Measurements from ENCODE around the gene CDK5R2.

Gene CDK5R2

DNA sequence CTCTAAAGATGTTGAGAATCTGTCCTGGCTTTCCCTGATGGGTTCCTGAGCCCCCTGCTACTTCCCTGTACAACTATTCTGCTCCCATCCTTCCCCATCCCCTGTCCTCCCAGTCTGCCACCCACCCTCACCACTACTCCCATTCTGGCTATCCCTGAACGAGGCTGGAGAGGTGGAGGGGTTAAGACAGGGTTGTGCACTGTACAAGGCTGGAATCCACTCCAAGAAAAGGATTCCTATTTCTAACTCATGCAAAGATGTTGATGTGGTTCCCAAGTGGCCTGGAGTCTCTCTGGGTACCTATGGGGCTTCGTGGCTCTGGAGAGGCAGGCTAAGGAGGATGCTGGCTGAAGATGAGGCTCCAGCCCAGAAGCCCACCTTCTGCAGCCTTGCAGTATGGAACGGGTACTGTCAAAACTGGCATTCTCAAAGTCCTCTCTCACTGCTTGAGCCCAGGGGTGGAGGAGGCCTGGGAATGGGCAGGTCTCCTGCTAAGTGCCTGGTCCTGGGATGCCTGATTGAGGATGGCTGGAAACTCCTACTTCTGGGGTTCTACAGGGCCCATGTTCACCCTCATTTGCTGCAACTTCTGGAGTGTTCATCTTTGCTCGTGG, 26.8 kb downstream of the CDK5R2 start:
- DNase-seq (ENCODE audit: low read depth in 2 of 2, low spot score in 1 of 2): no peak

- DNase-seq (ENCODE audit: low read depth in 2 of 2, low spot score in 1 of 2): no peak
Observed at GRCh38 chr2:218988164-218988563, 28.7 kb downstream of the CDK5R2 start.

DNA sequence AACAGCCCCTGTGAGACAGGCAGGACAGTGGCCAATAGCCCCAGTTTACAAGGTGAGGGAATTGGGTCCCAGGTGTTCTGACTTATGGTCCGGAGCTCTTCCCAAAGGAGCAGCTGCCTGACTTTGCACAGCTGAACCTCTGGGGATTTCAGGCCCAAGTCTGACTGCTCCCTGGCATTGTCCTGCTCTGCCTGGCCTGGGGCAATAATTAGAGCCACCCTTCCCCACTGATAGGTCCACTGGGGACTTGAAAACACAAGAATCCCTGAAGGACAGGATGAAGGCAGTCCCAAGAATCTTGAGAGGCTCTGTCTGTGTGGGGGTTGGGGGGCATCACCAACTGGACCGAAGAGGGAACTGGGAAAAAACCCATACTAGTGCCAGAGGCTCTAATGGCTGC, 29.2 kb downstream of the CDK5R2 start:
- DNase-seq (ENCODE audit: low read depth in 2 of 2, low spot score in 1 of 2): no peak

- DNase-seq (ENCODE audit: low read depth in 2 of 2, low spot score in 1 of 2): no peak
Observed at GRCh38 chr2:218990052-218990451, 30.6 kb downstream of the CDK5R2 start.

DNA sequence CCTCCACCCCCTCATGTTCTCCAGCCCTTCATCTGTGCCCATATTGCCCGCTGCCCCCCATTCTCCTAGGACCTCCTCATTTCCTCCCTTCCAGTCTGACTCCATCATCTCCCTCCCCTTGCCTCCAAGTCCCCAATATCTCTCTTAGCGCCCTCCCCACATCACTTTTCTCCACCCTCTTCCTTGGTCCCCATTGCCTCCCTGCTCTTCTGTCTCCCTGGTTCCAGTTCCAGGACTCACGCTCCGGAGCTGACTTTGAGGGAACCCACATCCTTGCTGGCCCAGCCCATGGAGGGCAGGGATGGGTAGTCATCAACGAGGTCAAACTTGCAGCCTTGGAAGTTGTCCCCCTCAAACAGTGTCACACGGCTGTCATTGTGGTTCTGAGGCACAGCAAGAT, 31.1 kb downstream of the CDK5R2 start:
- DNase-seq (ENCODE audit: low read depth in 2 of 2, low spot score in 1 of 2): no peak

GRCh38 chr2:218991674-218992168, 32.3 kb downstream of the CDK5R2 start:
- DNase-seq (ENCODE audit: low read depth in 2 of 2, low spot score in 1 of 2): no peak

- DNase-seq (ENCODE audit: low read depth in 2 of 2, low spot score in 1 of 2): no peak
Observed at GRCh38 chr2:218992196-218992595, 32.7 kb downstream of the CDK5R2 start.

DNA sequence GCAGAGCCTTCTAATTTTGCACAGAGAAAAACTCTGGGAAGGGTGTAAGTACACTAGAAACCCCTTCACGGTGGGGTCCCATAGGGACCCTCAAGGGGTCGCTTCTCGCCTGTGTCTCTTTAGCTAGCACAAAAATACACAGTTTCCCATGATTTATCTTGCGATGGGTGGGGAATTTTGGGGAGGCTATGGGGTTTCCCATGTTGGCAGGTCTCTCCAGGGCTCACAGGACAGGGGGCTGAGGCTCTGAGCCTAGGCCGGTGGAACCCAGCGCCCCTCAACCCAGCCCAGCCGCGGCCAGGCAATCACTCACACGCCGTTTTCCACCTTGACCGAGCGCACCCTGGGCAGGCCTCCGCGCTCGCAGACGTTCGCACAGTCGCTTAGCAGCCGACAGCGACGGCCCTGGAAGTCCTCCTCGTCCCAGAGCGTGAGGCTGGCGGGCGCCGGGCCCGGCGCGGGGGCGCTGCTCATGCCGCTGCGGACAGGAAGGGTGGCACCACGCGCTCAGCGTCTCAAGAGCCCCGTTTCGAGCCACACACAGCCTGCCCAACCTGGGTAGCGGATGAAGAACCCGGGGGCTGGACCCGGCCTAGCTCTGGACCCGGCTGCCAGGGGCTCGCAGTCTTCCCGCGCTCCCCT, 33.4 kb downstream of the CDK5R2 start:
- no peak for DNase-seq (ENCODE audit: low read depth in 2 of 2, low spot score in 1 of 2)

GRCh38 chr2:218993345-218994315, 34.2 kb downstream of the CDK5R2 start, which contains the start of gene CRYBA2:
TSS of gene CRYBA2 (minus strand) at chr2:218993422. CDS start at chr2:218993176, 246 bp downstream.
- DNase-seq (ENCODE audit: low read depth in 2 of 2, low spot score in 1 of 2): no peak

- DNase-seq (ENCODE audit: low read depth in 2 of 2, low spot score in 1 of 2): no peak
Observed at GRCh38 chr2:218995561-218995960, 36.1 kb downstream of the CDK5R2 start.

GRCh38 chr2:218995972-218996711, 36.7 kb downstream of the CDK5R2 start:
- DNase-seq (ENCODE audit: low read depth in 2 of 2, low spot score in 1 of 2): peak; percentile 55 to 58

GRCh38 chr2:218996937-218997336, 37.5 kb downstream of the CDK5R2 start:
- DNase-seq (ENCODE audit: low read depth in 2 of 2, low spot score in 1 of 2): no peak

- no peak for DNase-seq (ENCODE audit: low read depth in 2 of 2, low spot score in 1 of 2)
Observed at GRCh38 chr2:218997731-218998130, 38.3 kb downstream of the CDK5R2 start.

DNA sequence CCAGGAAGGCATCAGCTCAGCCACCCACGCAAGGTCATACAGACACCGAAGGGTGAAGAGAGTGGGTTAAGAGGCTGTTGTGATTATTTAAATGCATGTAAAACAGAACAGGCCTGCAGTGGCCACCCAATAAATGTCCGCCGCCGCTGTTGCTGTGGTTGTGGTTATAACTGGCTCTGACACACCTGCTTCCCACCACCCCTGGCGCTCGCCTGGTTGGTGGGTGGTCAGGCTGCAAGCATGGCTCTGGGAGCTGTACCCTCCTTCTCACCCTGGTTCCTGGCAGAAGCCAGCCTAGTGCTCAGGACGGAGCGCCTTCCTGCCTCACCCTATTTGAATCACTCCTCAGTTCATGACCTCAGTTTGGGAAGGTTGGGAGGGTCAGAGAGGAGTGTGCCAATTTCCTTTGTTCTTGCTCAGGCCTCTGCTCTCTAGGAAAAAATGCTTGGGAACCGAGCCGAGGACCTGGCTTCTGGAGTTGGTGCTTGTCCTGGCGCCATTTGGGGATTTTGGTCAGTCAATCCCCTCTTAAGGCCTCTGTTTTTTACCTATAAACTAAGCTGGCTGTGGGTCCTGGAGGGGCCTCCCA, 39.0 kb downstream of the CDK5R2 start:
- DNase-seq (ENCODE audit: low read depth in 2 of 2, low spot score in 1 of 2): no peak

GRCh38 chr2:218999021-218999880, 39.8 kb downstream of the CDK5R2 start:
- no peak for DNase-seq (ENCODE audit: low read depth in 2 of 2, low spot score in 1 of 2)

- DNase-seq (ENCODE audit: low read depth in 2 of 2, low spot score in 1 of 2): no peak
Observed at GRCh38 chr2:218999881-219000568, 40.6 kb downstream of the CDK5R2 start.

GRCh38 chr2:219000569-219000960, 41.1 kb downstream of the CDK5R2 start:
- DNase-seq (ENCODE audit: low read depth in 2 of 2, low spot score in 1 of 2): no peak

- no peak for DNase-seq (ENCODE audit: low read depth in 2 of 2, low spot score in 1 of 2)
Observed at GRCh38 chr2:219001100-219001576, 41.7 kb downstream of the CDK5R2 start.
